HG03175 (cell line): Measurements from ENCODE around the gene CD2.
A peak's percentile ranks its signal among the peaks of the same experiment; 100 is the strongest.

Source experiments
- ATAC-seq: cut with Tn5 transposase; IDR thresholded peaks from one replicate; pipeline ENCODE4 v1.9.1; 2021; ENCODE audit warnings: mild to moderate bottlenecking, moderate library complexity; ENCODE audit not compliant: unreplicated experiment

Gene CD2

GRCh38 chr1:116759636-116760035 lies 5.4 kb downstream of the CD2 start:
- ATAC-seq, result no peak

DNA sequence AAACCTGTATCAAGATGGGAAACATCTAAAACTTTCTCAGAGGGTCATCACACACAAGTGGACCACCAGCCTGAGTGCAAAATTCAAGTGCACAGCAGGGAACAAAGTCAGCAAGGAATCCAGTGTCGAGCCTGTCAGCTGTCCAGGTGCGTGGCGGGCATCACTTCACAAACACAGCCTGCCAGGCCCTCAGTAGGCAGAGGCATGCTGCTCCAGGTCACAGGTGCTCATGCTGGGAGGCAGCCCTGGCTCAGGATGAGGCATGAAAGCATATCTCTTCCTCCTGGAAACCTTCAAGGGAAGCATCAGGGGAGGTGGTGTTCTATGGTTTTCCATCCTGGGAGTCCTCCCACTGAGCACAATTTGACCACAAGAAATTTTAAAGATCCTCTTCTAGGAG lies 6.3 kb downstream of the CD2 start:
- ATAC-seq, result no peak

- ATAC-seq, result no peak
Observed at GRCh38 chr1:116760996-116761665, 6.9 kb downstream of the CD2 start.

DNA sequence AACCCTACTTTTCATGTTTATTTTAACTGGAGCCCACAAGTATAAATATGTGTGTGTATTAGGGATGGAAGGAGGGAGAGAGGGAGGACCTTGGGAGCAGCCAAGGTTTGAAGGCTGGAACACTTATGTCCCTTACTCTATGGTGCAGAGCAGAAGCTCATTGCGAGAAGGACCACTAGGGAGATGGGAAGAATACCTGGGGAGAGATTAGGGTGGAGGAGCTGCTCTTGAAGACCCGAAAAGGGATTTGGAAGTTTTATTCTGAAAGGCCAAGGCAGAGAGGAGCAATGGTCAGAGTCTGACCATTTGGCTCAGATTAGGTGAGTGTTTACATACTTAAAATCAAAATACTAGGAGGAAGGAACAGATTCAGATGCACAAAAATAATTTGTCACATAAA lies 8.1 kb downstream of the CD2 start:
- no peak for ATAC-seq

DNA sequence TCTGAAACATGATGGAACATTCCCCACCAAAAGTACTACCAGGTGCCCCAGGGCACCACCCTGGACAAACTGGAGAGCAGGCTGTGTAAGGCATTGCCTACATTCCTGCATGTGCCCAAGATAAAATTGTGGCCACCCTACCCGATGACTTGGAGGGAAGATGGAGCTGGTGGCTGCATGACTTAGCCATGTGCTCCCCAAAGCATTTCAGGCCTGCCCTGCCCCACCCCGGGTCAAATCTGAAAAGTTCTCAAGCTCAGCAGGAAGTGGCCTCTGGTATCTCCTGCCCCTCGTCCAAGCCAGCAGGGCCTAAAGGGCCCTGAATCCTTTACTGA lies 8.5 kb downstream of the CD2 start:
- ATAC-seq, result no peak

DNA sequence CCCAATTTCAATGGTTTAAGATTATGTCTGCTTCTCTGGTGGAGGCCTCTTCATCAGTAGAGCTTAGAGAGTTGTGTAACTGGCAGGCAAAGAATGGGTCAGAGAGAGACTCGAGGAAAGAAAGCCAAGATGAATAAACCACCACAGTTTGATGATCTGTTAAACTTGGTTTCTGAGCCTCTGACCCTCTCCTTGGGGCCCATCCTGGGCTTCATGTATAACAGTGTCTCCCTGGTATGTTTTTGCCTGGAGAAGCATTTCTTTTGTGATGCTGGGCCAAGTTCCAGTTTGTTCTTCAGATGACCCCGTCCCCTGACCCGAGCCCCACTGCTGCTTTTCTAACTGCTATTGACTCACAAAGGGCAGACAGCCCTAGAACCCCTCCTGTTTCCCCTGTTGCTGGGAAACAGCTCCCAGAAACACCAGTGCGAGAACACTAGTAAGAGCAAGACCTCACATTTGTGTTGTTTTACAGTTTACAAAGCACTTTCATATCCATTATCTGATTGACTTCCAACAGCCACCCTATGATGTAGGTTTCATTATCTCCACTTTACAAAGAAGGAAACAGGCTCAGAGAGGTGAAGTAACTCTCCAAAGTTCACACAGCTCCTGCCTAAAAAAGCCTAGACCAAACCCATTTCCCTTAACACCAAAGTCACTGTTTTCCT lies 9.0 kb downstream of the CD2 start:
- ATAC-seq, result no peak

- ATAC-seq, result no peak
Observed at GRCh38 chr1:116763787-116764465, 9.7 kb downstream of the CD2 start.

DNA sequence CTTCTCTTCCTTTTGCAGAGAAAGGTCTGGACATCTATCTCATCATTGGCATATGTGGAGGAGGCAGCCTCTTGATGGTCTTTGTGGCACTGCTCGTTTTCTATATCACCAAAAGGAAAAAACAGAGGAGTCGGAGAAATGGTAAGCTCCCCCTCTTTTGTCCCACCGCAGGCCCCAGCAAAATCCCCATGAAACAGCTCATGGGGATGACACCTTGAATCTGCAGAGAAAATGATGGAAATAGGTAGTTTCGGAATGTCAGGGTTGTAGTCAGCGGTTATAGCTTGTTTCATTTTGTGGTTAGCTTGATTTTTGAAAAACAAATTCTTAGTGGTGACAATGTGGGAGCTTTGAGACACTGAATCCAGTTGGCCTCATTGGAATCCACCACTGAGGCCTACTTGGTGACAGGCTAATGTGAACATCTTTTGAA lies 10.3 kb downstream of the CD2 start:
- no peak for ATAC-seq

GRCh38 chr1:116764906-116765862 lies 11.0 kb downstream of the CD2 start:
- no peak for ATAC-seq

DNA sequence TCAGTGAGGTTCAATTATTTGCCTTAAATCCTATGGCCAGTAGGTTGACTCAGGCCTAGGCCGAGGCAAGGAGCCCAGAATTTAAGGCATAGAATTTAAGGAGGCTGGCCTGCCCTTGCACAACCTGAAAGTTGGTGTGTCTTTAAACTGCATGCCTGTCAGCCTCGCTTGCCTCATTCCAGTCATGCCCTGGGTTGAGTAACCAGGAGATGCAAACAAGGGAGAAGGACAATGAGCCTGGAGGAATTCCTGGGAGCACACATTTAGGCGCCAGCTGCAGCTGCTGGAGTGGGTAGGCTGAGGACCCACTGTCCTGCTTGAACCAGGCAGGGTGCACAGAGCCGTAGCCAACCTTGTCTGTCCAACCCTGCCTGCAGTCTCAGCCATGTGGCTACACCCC lies 11.7 kb downstream of the CD2 start:
- no peak for ATAC-seq

GRCh38 chr1:116766616-116767469 lies 12.6 kb downstream of the CD2 start:
- ATAC-seq, result no peak

- no peak for ATAC-seq
Observed at GRCh38 chr1:116767782-116768382, 13.7 kb downstream of the CD2 start.

DNA sequence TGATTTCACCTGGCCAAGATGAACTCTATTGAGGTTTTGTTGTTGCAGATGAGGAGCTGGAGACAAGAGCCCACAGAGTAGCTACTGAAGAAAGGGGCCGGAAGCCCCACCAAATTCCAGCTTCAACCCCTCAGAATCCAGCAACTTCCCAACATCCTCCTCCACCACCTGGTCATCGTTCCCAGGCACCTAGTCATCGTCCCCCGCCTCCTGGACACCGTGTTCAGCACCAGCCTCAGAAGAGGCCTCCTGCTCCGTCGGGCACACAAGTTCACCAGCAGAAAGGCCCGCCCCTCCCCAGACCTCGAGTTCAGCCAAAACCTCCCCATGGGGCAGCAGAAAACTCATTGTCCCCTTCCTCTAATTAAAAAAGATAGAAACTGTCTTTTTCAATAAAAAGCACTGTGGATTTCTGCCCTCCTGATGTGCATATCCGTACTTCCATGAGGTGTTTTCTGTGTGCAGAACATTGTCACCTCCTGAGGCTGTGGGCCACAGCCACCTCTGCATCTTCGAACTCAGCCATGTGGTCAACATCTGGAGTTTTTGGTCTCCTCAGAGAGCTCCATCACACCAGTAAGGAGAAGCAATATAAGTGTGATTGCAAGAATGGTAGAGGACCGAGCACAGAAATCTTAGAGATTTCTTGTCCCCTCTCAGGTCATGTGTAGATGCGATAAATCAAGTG lies 14.3 kb downstream of the CD2 start:
- no peak for ATAC-seq

DNA sequence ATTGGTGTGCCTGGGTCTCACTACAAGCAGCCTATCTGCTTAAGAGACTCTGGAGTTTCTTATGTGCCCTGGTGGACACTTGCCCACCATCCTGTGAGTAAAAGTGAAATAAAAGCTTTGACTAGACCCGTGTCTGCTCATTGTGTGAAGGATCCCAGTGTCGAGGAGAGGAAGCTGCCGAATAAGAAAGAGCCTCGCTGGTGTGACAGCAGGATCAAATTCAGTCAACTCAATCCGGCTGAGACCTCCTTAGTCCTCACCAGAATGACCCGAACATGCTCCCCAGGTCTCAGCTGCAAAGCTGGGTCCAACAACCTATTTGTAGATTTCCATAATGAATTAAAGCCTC lies 14.8 kb downstream of the CD2 start:
- ATAC-seq, result peak; percentile 32

DNA sequence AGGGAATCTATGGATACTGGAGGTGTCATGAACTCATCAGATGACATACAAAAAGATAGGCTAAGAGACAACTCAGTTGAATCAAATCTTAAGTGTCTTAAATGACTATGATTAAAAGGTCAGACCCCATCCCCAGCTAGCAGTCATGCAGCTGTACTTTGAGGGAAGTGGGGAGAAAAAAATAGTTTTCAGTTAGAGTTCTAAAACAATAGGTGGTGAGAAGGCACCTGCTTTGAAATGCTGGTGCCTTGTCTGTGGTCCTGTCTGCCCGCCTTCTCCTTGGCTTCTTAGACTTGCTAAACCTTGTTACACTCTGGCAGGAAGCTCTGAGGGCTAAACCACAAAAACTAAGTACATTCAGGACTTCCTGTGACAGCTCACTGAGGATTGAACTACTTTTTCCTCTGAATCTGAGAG lies 15.3 kb downstream of the CD2 start:
- ATAC-seq, result peak; percentile 85

- ATAC-seq, result peak; percentile 17
Observed at GRCh38 chr1:116769994-116770393, 15.8 kb downstream of the CD2 start.

DNA sequence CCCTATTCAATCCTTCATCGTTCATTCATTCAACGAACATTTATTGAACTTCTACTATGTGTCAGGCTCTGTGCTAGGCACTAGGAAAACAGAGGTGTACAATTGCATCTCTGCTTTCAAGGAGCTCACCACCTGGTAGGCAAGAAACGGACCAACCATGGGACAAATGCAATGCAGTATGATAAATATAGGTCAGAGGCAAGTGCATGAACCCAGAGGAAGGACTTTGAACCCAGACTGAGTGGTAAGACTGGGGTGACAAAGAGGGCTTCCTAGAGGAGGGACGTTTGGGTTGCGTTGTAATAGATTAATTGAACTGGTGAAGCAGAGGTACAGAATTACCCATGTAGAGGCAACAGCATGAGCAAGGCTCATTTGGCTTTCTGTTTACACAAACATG lies 16.4 kb downstream of the CD2 start:
- no peak for ATAC-seq

- no peak for ATAC-seq
Observed at GRCh38 chr1:116771997-116772647, 17.9 kb downstream of the CD2 start.

DNA sequence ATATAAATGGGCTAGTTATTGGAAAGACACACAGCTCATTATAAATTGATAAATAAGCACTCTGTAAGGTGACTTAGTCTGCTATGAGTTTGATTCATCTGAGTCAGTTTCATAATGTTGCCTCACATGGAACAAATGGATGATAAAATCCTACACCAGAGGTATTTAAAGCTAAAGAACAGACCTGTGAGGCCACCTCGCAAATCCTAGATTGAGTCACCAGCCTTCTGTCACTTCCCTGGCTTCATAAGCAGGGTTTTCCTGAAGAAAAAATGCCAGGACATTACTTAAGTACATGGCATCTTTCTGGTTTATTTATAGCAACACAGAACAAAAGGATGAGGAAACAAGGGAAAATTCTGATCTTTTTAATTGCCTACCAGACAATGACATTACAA lies 18.4 kb downstream of the CD2 start:
- ATAC-seq, result no peak
